CD4-positive, alpha-beta T cell treated with Interleukin-15 for 4 hours (primary cell): Measurements from ENCODE around the gene TOP2A.

Experiments used
- DNase-seq: peaks from one replicate; pipeline ENCODE4 v3.0.0-alpha.2; 2020; ENCODE audit warnings: low spot score

TOP2A gene, protein sequence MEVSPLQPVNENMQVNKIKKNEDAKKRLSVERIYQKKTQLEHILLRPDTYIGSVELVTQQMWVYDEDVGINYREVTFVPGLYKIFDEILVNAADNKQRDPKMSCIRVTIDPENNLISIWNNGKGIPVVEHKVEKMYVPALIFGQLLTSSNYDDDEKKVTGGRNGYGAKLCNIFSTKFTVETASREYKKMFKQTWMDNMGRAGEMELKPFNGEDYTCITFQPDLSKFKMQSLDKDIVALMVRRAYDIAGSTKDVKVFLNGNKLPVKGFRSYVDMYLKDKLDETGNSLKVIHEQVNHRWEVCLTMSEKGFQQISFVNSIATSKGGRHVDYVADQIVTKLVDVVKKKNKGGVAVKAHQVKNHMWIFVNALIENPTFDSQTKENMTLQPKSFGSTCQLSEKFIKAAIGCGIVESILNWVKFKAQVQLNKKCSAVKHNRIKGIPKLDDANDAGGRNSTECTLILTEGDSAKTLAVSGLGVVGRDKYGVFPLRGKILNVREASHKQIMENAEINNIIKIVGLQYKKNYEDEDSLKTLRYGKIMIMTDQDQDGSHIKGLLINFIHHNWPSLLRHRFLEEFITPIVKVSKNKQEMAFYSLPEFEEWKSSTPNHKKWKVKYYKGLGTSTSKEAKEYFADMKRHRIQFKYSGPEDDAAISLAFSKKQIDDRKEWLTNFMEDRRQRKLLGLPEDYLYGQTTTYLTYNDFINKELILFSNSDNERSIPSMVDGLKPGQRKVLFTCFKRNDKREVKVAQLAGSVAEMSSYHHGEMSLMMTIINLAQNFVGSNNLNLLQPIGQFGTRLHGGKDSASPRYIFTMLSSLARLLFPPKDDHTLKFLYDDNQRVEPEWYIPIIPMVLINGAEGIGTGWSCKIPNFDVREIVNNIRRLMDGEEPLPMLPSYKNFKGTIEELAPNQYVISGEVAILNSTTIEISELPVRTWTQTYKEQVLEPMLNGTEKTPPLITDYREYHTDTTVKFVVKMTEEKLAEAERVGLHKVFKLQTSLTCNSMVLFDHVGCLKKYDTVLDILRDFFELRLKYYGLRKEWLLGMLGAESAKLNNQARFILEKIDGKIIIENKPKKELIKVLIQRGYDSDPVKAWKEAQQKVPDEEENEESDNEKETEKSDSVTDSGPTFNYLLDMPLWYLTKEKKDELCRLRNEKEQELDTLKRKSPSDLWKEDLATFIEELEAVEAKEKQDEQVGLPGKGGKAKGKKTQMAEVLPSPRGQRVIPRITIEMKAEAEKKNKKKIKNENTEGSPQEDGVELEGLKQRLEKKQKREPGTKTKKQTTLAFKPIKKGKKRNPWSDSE (N-terminal part only)

DNA sequence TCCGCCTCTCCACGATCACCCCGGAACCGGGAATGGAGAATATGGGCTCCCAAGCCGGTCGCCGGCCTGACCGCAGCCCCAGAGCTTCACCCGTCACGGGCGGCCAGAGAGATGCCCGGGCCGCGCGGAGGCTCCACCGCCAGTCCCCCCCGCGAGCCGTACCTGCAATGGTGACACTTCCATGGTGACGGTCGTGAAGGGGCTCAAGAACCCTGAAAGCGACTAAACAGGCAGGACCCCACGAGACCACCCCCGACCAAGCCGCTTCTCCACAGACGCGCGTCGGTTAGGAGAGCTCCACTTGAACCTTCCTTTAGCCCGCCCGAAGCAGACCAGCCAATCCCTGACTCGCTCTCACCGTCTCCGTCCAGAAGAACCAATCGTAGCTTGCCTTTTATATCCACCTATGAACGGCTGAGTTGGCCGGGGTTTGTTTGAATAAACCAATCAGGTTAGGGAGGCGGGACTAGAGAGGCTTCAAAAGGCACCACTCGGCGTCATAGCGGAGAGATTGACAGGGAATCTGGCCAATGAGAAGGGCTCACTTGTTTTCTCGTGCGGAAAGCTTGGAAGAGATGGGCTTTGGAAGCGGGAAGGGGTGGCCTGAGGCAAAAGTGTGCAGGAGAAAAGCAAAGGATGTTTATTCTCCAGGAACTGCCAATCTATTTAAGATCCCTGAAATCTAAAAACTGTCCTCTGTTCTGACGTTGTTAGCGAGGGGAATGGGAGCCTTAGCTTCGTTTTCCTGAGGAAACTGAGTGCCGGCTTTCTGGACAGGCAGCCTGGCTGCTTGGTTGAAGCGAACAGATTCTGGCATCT, at the start of gene TOP2A:
Gene TOP2A (minus strand): TSS at position 288 of the 819 bp plus-strand sequence. CDS start 105 bp downstream, at position 183.
- peak; percentile 99 for DNase-seq

GRCh38 chr17:40467281-40467867, 49.7 kb upstream of the TOP2A start:
- DNase-seq = no peak

DNA sequence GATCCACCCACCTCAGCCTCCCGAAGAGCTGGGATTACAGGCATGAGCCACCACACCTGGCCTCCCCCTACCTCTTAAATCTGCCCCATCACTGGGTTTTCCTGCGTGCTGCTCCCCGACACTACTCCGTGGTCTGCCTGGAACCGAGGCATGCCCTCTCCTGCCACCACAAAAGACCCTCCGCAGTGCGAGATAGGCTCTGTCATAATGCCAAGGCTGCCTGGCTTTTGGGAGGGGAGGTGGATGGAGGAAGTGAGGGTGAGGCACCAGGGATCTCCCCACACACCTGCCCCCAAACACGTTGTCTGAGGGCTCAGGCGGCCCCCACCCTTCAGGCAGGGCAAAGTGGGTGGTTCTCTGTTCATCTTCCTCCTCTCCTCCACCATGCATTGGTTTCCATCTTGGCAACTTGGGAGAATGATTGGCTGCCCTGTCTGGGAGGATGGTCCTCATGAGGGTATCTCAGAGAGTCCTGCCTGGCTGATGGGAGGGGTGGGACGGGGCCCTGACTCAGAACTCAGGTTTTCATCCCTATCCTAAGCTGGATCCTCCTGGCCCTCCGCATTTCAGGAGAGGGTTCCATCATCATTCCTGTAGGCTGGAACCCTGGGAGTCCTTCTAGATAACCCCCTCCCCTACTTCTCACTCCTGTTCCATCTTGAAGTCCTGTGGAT, 48.7 kb upstream of the TOP2A start:
- DNase-seq = no peak

DNA sequence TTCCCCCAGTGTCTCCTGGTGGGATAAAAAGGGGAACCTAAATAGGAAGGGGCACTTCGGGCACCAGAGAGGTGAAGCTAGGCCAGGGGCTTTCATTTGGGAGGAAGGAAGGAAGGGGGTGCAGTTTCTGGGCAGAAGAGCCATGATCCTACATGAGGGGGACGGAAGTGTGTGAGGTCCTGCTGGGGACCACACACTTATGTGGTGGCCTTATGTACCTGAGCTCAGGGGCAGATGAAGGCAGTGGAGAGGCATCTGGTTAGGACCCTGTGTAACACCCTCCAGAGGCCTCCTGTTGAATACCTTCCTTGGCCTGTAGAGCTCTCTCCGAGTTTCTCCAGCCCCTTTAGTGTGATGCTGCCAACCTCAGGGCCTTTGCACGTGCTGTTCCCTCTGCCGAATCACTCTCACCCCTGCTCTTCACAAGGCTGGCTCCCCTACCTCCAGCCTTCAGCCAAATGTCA, 46.7 kb upstream of the TOP2A start:
- no peak for DNase-seq

DNA sequence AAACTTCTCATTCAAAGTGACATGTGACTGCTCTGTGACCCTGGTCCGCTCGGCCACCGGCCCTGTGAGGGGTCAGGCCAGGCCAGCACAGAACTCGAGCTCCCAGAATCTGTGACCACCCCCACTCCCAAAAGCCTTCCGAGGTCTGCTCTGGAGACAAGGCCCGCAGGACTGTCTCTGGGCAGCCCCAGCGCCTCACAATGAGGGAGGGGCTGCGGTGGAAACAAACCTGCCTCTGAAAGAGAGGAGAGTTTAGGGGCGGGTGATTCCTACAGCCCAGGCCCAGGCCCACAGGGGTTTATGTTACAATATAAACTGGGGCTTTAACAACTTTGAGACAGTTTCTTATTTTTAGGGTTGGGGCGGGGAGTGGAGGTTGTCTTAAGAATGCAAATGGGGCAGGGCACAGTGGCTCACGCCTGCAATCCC, 45.4 kb upstream of the TOP2A start:
- no peak for DNase-seq

GRCh38 chr17:40462343-40463121, 44.8 kb upstream of the TOP2A start:
- no peak for DNase-seq

DNA sequence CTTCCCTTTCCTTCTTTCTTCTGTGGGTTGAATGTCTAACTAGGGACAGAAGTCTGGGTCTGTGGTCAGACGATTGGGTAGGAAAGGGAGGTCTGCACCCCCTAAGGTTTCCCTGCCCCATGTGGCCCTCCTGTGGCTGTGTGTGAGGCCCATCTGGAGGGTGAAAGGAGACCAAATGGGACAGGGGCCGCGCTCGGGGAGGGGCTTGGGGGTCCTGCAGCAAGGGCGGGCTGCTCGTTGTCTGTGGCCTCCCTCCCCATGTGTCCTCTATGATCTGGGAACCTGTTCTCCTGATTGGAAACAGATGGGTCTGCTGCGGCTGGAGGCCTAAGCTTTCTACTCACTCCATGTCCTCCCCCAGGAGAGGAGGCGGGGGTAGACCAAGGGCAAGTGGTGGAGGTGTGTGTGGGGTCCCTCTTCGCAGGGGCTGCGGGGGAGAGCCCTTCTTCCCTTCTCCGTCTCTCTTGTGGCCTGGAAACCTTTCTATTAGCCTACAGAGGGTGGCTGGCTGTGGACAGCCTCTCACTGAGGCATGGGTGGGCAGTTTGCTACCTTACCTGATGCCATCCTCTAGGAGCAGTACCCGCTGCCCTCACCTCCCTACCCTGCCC, 44.1 kb upstream of the TOP2A start:
- DNase-seq = no peak

GRCh38 chr17:40460968-40461731, 43.5 kb upstream of the TOP2A start:
- no peak for DNase-seq

- no peak for DNase-seq
Measured at GRCh38 chr17:40460604-40460967, 42.9 kb upstream of the TOP2A start.

GRCh38 chr17:40459636-40460603, 42.2 kb upstream of the TOP2A start:
- no peak for DNase-seq

DNA sequence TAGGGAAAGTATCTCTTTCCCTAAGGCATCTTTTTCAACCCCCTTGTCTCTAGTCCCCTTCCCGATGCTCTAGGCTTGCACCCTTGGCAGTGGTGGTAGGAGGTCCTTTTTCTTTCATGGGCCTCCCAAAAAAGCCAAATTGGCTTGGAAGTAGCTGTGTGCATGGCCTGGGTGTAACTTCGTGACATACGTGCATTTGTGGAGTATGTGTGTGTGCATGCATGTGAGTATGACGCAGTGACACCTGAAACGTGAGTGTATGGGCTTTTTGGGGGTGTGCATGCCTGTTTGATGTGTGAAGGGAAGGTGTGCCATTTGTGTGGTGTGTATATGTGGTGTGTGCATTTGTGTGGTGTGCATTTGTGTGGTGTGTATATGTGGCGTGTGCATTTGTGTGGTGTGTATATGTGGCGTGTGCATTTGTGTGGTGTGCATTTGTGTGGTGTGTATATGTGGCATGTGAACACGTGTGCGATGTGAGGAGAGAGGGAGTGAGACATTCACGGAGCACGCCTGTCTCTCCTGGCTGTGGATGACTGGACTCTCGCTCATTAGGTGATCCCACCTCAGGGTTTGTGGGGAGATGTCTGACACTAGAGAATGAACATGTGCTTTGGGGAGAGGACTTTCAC, 41.3 kb upstream of the TOP2A start:
- DNase-seq = no peak

GRCh38 chr17:40457964-40458791, 40.5 kb upstream of the TOP2A start:
- DNase-seq = no peak

- DNase-seq = no peak
Measured at GRCh38 chr17:40457369-40457768, 39.7 kb upstream of the TOP2A start.

DNA sequence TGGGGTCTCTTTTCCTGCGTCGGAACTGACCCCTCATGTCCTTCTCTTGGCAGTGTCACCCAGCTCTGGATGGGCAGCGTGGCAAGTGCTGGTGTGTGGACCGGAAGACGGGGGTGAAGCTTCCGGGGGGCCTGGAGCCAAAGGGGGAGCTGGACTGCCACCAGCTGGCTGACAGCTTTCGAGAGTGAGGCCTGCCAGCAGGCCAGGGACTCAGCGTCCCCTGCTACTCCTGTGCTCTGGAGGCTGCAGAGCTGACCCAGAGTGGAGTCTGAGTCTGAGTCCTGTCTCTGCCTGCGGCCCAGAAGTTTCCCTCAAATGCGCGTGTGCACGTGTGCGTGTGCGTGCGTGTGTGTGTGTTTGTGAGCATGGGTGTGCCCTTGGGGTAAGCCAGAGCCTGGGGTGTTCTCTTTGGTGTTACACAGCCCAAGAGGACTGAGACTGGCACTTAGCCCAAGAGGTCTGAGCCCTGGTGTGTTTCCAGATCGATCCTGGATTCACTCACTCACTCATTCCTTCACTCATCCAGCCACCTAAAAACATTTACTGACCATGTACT, 38.8 kb upstream of the TOP2A start:
- DNase-seq = no peak

- DNase-seq = no peak
Measured at GRCh38 chr17:40454613-40454995, 36.9 kb upstream of the TOP2A start.
